Right lobe of liver (tissue), 4 donors: ENCODE data around the gene PTPRN.

ENCODE experiments used
- POLR2A ChIP-seq: fragments of 450-650 bp; IDR thresholded peaks from one replicate; pipeline ENCODE4 v1.6.1; 2017; ENCODE audit warnings: antibody characterized with exemption, mild to moderate bottlenecking
- TF ChIP-seq, protein P1 (sequence below), 4 donors: fragments of 200-600 bp in 3 of 4; fragments of 450-650 bp in 1 of 4; IDR thresholded peaks; one replicate each; pipeline versions ENCODE4 v1.5.1 to v1.8.0; 2016 to 2022; ENCODE audit warnings: antibody characterized with exemption in 4 of 4, mild to moderate bottlenecking in 2 of 4
- donor health status: DM: no; HTN: no; CAD: no.
- donor health status: DM: no; HTN: no; CAD: no.
- donor health status: DM: no; HTN: yes; CAD: no.

GRCh38 chr2:219323434-219323833, 14.2 kb upstream of the PTPRN start:
- TF ChIP-seq, protein P1, sequence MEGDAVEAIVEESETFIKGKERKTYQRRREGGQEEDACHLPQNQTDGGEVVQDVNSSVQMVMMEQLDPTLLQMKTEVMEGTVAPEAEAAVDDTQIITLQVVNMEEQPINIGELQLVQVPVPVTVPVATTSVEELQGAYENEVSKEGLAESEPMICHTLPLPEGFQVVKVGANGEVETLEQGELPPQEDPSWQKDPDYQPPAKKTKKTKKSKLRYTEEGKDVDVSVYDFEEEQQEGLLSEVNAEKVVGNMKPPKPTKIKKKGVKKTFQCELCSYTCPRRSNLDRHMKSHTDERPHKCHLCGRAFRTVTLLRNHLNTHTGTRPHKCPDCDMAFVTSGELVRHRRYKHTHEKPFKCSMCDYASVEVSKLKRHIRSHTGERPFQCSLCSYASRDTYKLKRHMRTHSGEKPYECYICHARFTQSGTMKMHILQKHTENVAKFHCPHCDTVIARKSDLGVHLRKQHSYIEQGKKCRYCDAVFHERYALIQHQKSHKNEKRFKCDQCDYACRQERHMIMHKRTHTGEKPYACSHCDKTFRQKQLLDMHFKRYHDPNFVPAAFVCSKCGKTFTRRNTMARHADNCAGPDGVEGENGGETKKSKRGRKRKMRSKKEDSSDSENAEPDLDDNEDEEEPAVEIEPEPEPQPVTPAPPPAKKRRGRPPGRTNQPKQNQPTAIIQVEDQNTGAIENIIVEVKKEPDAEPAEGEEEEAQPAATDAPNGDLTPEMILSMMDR (IDR thresholded peaks at IDR 0.05), result no peak
- TF ChIP-seq POLR2A, result no peak
